ENCODE data around the gene ADGRL3.

Gene ADGRL3

DNA sequence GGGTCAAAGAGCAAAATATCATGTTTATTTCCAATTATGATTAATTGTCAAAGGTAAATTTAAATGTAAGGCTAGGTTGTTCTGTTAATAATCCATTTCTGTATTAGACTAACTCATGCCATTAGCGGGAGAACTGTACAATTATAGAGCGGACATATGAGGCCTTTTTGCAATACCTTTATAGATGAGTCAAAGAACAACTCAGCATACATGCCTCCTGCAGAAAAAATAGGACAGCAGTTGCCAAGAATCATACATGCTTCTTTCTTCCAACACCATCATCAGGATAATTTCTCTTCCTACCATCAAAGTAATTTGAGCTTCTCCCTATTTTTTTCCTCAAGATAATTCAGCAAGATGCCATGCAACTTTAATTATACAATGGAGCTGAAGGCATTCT lies 917.8 kb downstream of the ADGRL3 start:
- TF ChIP-seq, protein P1, sequence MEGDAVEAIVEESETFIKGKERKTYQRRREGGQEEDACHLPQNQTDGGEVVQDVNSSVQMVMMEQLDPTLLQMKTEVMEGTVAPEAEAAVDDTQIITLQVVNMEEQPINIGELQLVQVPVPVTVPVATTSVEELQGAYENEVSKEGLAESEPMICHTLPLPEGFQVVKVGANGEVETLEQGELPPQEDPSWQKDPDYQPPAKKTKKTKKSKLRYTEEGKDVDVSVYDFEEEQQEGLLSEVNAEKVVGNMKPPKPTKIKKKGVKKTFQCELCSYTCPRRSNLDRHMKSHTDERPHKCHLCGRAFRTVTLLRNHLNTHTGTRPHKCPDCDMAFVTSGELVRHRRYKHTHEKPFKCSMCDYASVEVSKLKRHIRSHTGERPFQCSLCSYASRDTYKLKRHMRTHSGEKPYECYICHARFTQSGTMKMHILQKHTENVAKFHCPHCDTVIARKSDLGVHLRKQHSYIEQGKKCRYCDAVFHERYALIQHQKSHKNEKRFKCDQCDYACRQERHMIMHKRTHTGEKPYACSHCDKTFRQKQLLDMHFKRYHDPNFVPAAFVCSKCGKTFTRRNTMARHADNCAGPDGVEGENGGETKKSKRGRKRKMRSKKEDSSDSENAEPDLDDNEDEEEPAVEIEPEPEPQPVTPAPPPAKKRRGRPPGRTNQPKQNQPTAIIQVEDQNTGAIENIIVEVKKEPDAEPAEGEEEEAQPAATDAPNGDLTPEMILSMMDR (IDR thresholded peaks at IDR 0.05), result no peak

- TF ChIP-seq, protein P1 (IDR thresholded peaks at IDR 0.05), result no peak
Observed at GRCh38 chr4:62118558-62118957, 918.4 kb downstream of the ADGRL3 start.

DNA sequence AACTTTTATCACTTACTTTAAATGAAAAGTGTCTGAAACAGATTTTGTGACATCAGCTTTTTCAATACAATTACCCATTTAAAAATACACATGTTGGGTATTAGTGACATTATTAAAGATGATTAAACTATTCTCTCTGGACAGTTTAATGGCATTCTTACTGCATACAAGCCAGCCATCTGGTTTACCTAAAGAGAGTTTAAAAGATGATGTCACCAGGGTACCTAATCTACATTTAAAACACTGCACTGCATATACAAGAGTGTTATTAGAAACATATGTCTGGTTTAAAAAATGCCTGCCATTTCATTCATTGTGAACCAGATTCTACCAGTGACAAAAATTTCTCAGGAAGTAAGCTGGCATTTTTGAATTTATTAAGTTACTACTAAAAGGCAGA lies 919.1 kb downstream of the ADGRL3 start:
- TF ChIP-seq, protein P1 (IDR thresholded peaks at IDR 0.05), result no peak

DNA sequence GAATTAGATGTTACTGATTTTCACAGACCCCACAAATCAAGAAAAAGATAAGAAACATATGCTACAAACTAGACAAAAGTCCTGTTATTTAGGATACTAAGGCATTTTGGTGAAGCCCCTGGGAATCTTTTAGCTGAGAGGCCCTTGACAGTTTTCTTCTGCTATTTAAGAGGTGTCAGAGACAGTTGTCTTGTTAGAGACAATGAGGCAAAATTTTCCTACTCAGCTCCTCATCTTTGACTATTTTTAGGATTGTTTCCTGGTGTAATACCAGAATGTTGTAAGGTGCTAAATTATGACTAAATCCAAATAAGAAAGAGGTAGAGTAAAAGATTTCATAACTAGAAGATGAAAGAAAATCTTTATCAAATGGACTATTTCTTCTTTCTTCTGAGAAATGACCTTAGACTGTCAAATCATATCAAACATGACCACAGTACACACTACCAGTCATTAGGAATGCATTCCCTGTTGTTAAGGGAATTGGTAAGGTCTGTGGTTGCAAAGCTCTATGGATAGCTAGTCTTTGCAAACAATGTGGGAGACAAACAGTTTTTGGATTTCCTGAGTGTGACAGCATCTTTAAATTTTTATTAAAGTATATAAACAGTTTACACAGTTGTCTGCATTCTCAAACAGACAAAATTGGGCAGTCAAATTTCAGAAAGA lies 926.1 kb downstream of the ADGRL3 start:
- TF ChIP-seq, protein P1 (IDR thresholded peaks at IDR 0.05), result no peak

Measured in LNCAP (cell line).